SK-N-SH (cell line): ENCODE results near the gene FTO. TPM values are rescaled to one million over a fixed set of nuclear protein-coding genes. Genes with fewer than 3 reads are reported as not detected.

ENCODE experiments used
- CTCF ChIA-PET: fragments of 300-600, 350-600 bp; formaldehyde crosslinking; extraction: SDS; loops from one replicate; lab custom pipeline; 2021; lab: Yijun Ruan, JAX
- POLR2A ChIA-PET: fragments of 350-600 bp; sonication (Branson Sonifier 250); formaldehyde crosslinking; extraction: SDS; loops from one replicate; lab custom pipeline; 2020; ENCODE audit warnings: antibody characterized with exemption, inconsistent platforms; lab: Yijun Ruan, JAX
- DNase-seq: peaks from one replicate; pipeline ENCODE4 v3.0.0; 2012
- H2AFZ ChIP-seq: fragments of 200-600 bp; sonication (generic); 2 replicates; pipeline ENCODE4 v1.8.1; 2016; ENCODE audit warnings: antibody characterized with exemption, mild to moderate bottlenecking, low read depth
- H3F3A ChIP-seq: fragments of 200-600 bp; sonication (generic); replicated peaks from 2 replicates; pipeline ENCODE3; 2016; ENCODE audit warnings: antibody characterized with exemption, mild to moderate bottlenecking; ENCODE audit not compliant: insufficient read depth
- H3K27ac ChIP-seq, 2 experiments: fragments of 200-500 bp in 1 of 2; fragments of 200-600 bp in 1 of 2; sonication (Bioruptor generic) in 1 of 2; sonication (generic), shearing (Covaris generic) in 1 of 2; 2 replicates each; pipeline versions ENCODE4 v1.5.1 to v1.6.1; 2014 to 2016; ENCODE audit warnings: low read depth in 2 of 2, inconsistent platforms in 1 of 2, low read length in 1 of 2, mild to moderate bottlenecking in 1 of 2, mixed read lengths in 1 of 2
- H3K27me3 ChIP-seq: fragments of 200-600 bp; sonication (generic), shearing (Covaris generic); 2 replicates; pipeline ENCODE4 v1.6.1; 2016; ENCODE audit warnings: mixed run types; ENCODE audit not compliant: insufficient read depth
- H3K36me3 ChIP-seq, 2 experiments: fragments of 200-500 bp in 1 of 2; fragments of 200-600 bp in 1 of 2; sonication (Bioruptor generic) in 1 of 2; sonication (generic) in 1 of 2; replicated peaks in 1 of 2; 2 replicates each; pipeline versions ENCODE3 to v1.5.1; 2014 to 2016; ENCODE audit warnings: low read length in 1 of 2, mild to moderate bottlenecking in 1 of 2; ENCODE audit not compliant: insufficient read depth in 2 of 2, control insufficient read depth in 1 of 2
- H3K4me1 ChIP-seq, 2 experiments: fragments of 200-500 bp in 1 of 2; fragments of 200-600 bp in 1 of 2; sonication (Bioruptor generic) in 1 of 2; sonication (generic), shearing (Covaris generic) in 1 of 2; 2 replicates each; pipeline versions ENCODE4 v1.5.1 to v1.6.1; 2014 to 2016; ENCODE audit warnings: low read depth in 1 of 2, low read length in 1 of 2, mixed run types in 1 of 2; ENCODE audit not compliant: insufficient read depth in 2 of 2, control insufficient read depth in 1 of 2
- H3K4me2 ChIP-seq: fragments of 200-600 bp; sonication (generic), shearing (Covaris generic); 2 replicates; pipeline ENCODE4 v1.6.1; 2017; ENCODE audit warnings: mixed run types
- H3K4me3 ChIP-seq, 2 experiments: fragments of 200-500 bp in 1 of 2; fragments of 200-600 bp in 1 of 2; sonication (Bioruptor generic) in 1 of 2; sonication (generic), shearing (Covaris generic) in 1 of 2; 2 replicates each; pipeline versions ENCODE4 v1.5.1 to v1.8.1; 2014 to 2016; ENCODE audit warnings: low read depth in 2 of 2, inconsistent platforms in 1 of 2, low read length in 1 of 2, mild to moderate bottlenecking in 1 of 2, mixed read lengths in 1 of 2, moderate library complexity in 1 of 2
- H3K79me2 ChIP-seq: fragments of 200-600 bp; sonication (generic); 2 replicates; pipeline ENCODE4 v1.8.1; 2017; ENCODE audit warnings: mild to moderate bottlenecking; ENCODE audit not compliant: insufficient read depth
- H3K9ac ChIP-seq: fragments of 200-600 bp; sonication (generic); 2 replicates; pipeline ENCODE4 v1.6.1; 2017; ENCODE audit warnings: mixed run types
- H3K9me2 ChIP-seq: fragments of 200-600 bp; sonication (generic); 2 replicates; pipeline ENCODE4 v1.6.1; 2017; ENCODE audit warnings: mixed run types
- H3K9me3 ChIP-seq: fragments of 200-600 bp; sonication (generic); 2 replicates; pipeline ENCODE4 v1.6.1; 2017; ENCODE audit warnings: mixed run types, mild to moderate bottlenecking, moderate library complexity
- H4K20me1 ChIP-seq: fragments of 200-600 bp; sonication (generic); 2 replicates; pipeline ENCODE4 v1.6.1; 2017; ENCODE audit warnings: mild to moderate bottlenecking, mixed run types; ENCODE audit not compliant: insufficient read depth
- EP300 ChIP-seq, 2 experiments: IDR thresholded peaks; 2 replicates each; pipeline versions ENCODE4 v1.4.0 to v1.6.1; 2012; ENCODE audit warnings: borderline replicate concordance in 1 of 2, low read depth in 1 of 2, low read length in 1 of 2
- FOXJ3 ChIP-seq: sonication (generic); formaldehyde crosslinking; IDR thresholded peaks from 2 replicates; pipeline ENCODE4 v1.5.1; 2020; ENCODE audit warnings: mild to moderate bottlenecking, missing genetic modification reagents
- FOXM1 ChIP-seq: IDR thresholded peaks from 2 replicates; pipeline ENCODE4 v1.4.0; 2012; ENCODE audit warnings: low read depth, mild to moderate bottlenecking
- GABPA ChIP-seq: IDR thresholded peaks from 2 replicates; pipeline ENCODE4 v1.4.0; 2012; ENCODE audit warnings: low read depth, mild to moderate bottlenecking
- MEF2A ChIP-seq: IDR thresholded peaks from 2 replicates; pipeline ENCODE4 v1.4.0; 2012; ENCODE audit warnings: low read depth, borderline replicate concordance
- NFIC ChIP-seq: IDR thresholded peaks from 2 replicates; pipeline ENCODE4 v1.4.0; 2012; ENCODE audit warnings: borderline replicate concordance
- NRF1 ChIP-seq: IDR thresholded peaks from 2 replicates; pipeline ENCODE4 v1.6.1; 2012; ENCODE audit warnings: low read depth, mild to moderate bottlenecking, low read length
- POLR2AphosphoS5 ChIP-seq: IDR thresholded peaks from 2 replicates; pipeline ENCODE4 v1.6.1; 2012; ENCODE audit warnings: low read depth, low read length
- RAD21 ChIP-seq: IDR thresholded peaks from 2 replicates; pipeline ENCODE4 v1.6.1; 2012; ENCODE audit warnings: mild to moderate bottlenecking, low read length
- SMC3 ChIP-seq: IDR thresholded peaks from 2 replicates; pipeline ENCODE4 v1.6.1; 2012; ENCODE audit warnings: low read depth, low read length, improper control_type of control experiment
- TEAD4 ChIP-seq: IDR thresholded peaks from 2 replicates; pipeline ENCODE4 v1.4.0; 2012; ENCODE audit warnings: mild to moderate bottlenecking, borderline replicate concordance; ENCODE audit not compliant: insufficient read depth
- WGBS: methylation state at CpG from one replicate; pipeline ENCODE4 v1.1.6; 2017; ENCODE audit warnings: low lambda C conversion rate; 5-methylcytosine and 5-hydroxymethylcytosine counted together
- polyA plus RNA-seq, 3 experiments: library from polyadenylated mRNA; depleted of rRNA; stranded (reverse); fragments of >200 nt; gene quantifications; 2 replicates each; pipeline ENCODE4 v1.2.3, GENCODE V29; 2012
- TF ChIP-seq, protein P1 (sequence below): fragments of 150-350 bp; IDR thresholded peaks from 2 replicates; pipeline ENCODE4 v1.6.1; 2017; ENCODE audit warnings: antibody characterized with exemption, low read length, low read depth, borderline replicate concordance
- TF ChIP-seq, protein P2 (sequence below): fragments of 150-350 bp; IDR thresholded peaks from 2 replicates; pipeline ENCODE4 v1.6.1; 2016; ENCODE audit warnings: mild to moderate bottlenecking, low read depth, low read length

The FTO gene
- polyA plus RNA-seq, 1 of the 3 experiments (the other 2 are of a cell fraction), result 41.2 TPM

DNA sequence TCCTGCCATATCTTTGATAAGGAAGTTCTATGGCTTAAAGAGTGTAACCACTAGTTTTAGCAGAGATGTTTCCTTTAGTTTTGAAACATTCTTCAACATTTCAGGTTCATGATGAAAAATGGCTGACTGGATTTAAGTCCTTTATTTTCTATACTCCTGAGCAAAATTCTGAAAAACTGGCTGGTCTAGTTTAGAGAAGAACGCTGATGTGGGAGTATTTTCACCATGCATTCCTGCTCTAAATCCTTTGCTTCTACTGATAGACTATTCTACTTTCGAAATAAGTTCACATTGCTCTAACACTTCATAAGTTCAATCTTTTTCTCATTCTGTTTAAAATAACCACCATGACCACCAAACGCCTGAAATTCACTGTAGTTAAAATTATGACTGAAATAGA is 281.9 kb downstream of the FTO start:
- H3K27me3 ChIP-seq, result no peaks in the 10 kb centered on the region
- CTCF ChIA-PET, result interaction anchor here (1.0 to 1.3 kb wide), 3 partner anchors 14 to 95 kb away, joined by 3 to 4 read pairs (median 3); no protein-coding TSS in a partner anchor
- no peak for TF ChIP-seq GABPA
- no peak for TF ChIP-seq MEF2A
- TF ChIP-seq, protein P1, sequence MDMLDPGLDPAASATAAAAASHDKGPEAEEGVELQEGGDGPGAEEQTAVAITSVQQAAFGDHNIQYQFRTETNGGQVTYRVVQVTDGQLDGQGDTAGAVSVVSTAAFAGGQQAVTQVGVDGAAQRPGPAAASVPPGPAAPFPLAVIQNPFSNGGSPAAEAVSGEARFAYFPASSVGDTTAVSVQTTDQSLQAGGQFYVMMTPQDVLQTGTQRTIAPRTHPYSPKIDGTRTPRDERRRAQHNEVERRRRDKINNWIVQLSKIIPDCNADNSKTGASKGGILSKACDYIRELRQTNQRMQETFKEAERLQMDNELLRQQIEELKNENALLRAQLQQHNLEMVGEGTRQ, result no peak
- no peak for TF ChIP-seq SMC3
- no peak for TF ChIP-seq RAD21
- no peak for TF ChIP-seq FOXM1
- TF ChIP-seq TEAD4, result no peak
- no peak for TF ChIP-seq FOXJ3 (CRISPR knock-in tag)
- no peak for TF ChIP-seq POLR2AphosphoS5
- TF ChIP-seq, protein P2, sequence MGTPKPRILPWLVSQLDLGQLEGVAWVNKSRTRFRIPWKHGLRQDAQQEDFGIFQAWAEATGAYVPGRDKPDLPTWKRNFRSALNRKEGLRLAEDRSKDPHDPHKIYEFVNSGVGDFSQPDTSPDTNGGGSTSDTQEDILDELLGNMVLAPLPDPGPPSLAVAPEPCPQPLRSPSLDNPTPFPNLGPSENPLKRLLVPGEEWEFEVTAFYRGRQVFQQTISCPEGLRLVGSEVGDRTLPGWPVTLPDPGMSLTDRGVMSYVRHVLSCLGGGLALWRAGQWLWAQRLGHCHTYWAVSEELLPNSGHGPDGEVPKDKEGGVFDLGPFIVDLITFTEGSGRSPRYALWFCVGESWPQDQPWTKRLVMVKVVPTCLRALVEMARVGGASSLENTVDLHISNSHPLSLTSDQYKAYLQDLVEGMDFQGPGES, result no peak

DNA sequence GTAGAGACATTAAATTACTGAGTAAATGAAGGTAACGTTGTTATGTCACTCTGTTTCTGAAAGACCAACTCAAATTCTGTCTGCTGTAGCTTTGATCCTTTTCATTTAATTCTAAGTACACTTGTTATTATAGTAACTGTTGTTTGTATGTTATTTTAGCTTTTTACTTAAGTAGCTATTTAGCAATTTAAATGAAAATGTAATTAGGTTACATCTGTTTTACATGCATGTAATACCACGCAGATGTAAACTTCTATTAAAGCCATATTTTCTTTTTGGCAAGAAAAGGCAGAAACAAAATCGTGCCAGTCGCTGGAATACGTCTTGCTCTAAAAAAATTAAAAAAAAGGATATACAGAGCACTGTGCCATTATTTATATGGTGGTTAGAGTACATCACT is 282.8 kb downstream of the FTO start:
- H3K27ac ChIP-seq, result peak overlapping the region in 1 of 2 experiments; percentile 51; a peak in 2 of 4 replicates
- H2AFZ ChIP-seq, result no peak overlapping the region
- no peaks in the 10 kb centered on the region for H3K27me3 ChIP-seq
- H3K4me3 ChIP-seq, result no peak overlapping the region
- no peaks in the 10 kb centered on the region for H3K79me2 ChIP-seq
- H3K9me3 ChIP-seq, result no peaks in the 10 kb centered on the region
- H3K9ac ChIP-seq, result no peak overlapping the region
- peaks cover 0 to 12% of the 10 kb centered on the region in 2 experiments; a peak in 3 of 4 replicates for H3K4me1 ChIP-seq
- H3K4me2 ChIP-seq, result no peak overlapping the region
- POLR2A ChIA-PET, result no interaction called here
- no peak for TF ChIP-seq NFIC
- peak in 1 of 2 experiments; percentile 4; a peak in 1 of 4 replicates for TF ChIP-seq EP300 (IDR thresholded peaks at IDR 0.05; ENCODE audit: borderline replicate concordance in 1 of 2, low read depth in 1 of 2, low read length in 1 of 2)
- no peak for TF ChIP-seq POLR2AphosphoS5
- TF ChIP-seq NRF1, result no peak
- TF ChIP-seq, all 33 proteins: peak for 1
- H3K36me3 ChIP-seq, result no peaks in the 10 kb centered on the region
- peak; percentile 9 for DNase-seq
- H3K9me2 ChIP-seq, result no peaks in the 10 kb centered on the region
- CTCF ChIA-PET, result interaction anchor here (1.0 to 1.1 kb wide), 2 partner anchors 13 to 40 kb away, joined by 3 to 4 read pairs; no protein-coding TSS in a partner anchor
- H4K20me1 ChIP-seq, result no peaks in the 10 kb centered on the region
- no peaks in the 10 kb centered on the region for H3F3A ChIP-seq
- WGBS, result 75% methylated on average over 5 of the region's 5 CpGs

More for the DNA sequence above, 281.9 kb downstream of the FTO start:
- no peaks in the 10 kb centered on the region for H4K20me1 ChIP-seq
- no peaks in the 10 kb centered on the region for H3K9me2 ChIP-seq
- no peak overlapping the region; a peak in 1 of 4 replicates for H3K27ac ChIP-seq
- H3K79me2 ChIP-seq, result no peaks in the 10 kb centered on the region
- WGBS, result 93% methylated on average over 3 of the region's 3 CpGs
- no peaks in the 10 kb centered on the region for H3K9me3 ChIP-seq
- no peaks in the 10 kb centered on the region for H3F3A ChIP-seq
- H3K4me3 ChIP-seq, result no peak overlapping the region
- no peaks in the 10 kb centered on the region for H3K36me3 ChIP-seq
- H3K9ac ChIP-seq, result no peak overlapping the region
- no peak for DNase-seq
- no peak overlapping the region for H3K4me2 ChIP-seq
- POLR2A ChIA-PET, result no interaction called here
- peaks cover 0 to 5% of the 10 kb centered on the region in 2 experiments; a peak in 2 of 4 replicates for H3K4me1 ChIP-seq
- H2AFZ ChIP-seq, result no peak overlapping the region
